CD4-positive, alpha-beta T cell treated with Interleukin-10 for 1 hour (primary cell): Measurements from ENCODE around the gene RAB22A.

Source experiments
- DNase-seq: peaks from one replicate; pipeline ENCODE4 v3.0.0-alpha.2; 2020

The RAB22A gene, protein sequence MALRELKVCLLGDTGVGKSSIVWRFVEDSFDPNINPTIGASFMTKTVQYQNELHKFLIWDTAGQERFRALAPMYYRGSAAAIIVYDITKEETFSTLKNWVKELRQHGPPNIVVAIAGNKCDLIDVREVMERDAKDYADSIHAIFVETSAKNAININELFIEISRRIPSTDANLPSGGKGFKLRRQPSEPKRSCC

DNA sequence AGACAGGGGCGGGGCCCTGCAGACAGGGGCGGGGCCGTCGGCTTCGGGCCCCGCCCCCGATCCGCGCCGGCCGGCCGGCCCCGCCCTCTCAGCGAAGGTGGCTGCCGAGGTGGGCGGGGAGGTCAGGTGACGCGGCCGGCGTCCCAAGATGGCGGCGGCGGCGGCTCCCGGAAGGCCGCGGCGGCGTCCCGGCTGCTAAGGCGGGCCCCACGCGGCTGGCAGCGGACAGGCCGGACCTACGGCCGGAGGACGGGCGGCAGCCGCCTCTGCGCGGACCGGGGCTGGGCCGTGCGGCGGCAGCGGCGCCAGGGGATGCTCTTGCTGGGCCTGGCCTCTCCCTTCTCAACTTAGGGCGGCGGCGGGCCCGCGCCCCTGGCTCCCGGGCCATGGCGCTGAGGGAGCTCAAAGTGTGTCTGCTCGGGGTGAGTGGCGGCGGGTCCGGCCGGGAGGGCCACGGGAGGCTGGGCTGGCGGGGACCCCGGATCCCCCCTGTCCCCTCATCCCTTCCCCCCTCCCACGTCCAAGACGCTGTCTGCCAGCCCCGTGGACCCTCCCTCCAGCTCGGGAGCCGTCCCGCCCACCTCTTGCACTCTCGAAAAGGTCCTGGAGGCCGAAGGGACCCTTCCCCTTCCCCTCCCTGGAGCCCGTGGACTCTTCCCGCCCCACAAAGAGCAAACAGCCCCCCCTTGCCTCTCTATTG, at the start of gene RAB22A:
RAB22A (plus strand) TSS at position 125 of the 700 bp plus-strand sequence; CDS start at position 387, 262 bp downstream.
- peak; percentile 81 for DNase-seq

DNA sequence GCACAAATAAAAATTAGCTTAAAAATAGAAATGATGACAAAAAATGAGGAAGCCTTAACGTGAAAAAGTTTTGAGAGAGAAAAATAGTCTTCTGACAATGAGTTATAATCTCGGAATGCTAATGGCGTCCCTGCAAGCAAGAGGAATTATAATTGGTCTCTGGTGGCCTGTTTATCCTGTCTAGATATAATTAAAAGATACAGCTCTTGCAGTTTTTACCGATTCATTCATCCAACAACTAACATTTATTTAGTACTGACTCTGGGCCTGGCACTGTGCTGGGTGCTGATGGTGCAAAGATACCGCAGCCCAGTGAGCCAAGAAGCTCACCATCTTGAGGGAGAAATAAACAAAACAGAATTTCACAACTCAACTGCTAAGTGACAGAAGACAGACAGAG, 49.5 kb upstream of the RAB22A start:
- no peak for DNase-seq

DNA sequence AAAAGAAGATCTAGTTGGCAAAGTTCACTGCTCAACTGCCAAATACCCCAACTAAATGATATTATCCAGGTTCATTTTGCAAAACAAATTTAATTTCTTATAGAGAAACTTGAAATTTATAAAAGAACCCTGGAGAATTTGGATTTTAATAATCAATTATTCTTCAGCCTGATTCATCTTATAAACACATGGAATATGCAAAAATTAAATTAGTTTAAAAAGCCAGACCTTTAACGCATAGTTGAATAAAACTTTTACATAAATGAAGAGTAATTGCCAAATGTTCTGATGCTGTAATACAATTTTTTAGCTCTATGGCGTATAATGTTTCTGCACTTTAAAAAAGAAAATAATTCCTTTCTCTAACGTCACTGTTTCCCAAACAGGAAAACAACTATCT, 47.9 kb upstream of the RAB22A start:
- no peak for DNase-seq

DNA sequence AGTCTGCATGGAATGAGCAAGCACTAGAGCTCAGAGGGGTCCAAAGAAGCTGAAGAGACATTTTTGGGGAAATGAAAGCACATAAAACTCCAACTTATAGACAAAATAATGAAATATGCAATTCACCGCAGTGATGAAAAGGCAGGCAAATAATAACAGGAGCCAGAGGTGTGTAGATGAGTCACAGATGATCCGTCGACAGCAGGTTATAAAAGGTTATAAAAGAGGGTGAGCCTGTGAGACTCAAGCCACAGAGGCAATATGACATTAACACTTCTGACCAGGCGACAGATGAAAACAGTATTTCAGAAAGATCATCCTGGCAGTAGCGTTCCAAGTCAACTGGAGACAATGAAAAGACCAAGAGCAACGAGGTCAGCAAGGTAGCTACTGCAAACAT, 45.2 kb upstream of the RAB22A start:
- DNase-seq: no peak

DNA sequence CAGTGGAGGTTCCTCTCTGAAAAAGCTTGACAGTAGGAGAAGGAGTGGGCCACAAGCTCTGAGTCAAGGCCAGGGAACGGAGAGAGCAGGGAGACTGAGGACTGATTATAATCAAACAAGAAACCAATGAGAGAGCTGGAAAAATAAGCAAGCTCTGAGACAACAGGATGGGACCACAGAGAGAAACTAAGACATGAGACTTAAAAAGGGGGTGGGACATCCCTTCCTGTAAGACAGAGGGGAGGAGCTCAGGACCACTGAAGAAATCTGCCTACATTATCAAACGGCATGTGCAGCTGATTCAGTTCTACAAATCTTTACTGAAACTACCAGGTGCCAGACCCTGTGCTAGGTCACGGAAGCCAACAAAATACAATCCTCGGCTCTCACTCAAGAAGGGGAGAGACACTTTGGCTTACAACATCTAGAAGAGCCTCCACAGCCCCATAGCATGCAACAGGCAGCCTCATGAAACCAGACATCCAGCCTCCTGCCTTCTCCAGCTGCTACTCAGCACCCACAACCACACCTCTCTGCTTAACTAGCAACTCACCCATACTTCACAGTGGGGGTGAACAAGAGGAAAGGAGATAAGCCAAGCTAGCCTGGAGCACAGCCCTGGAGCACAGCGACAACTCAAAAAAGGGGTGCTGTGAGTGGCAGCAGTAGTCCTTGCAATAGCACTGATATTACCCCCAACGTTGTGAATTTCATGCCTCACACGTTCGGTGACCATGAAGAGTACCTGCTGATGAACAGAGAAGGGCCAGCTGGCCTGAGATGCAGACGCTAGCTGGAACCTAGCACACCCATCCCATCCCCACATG, 41.9 kb upstream of the RAB22A start:
- DNase-seq: no peak

DNA sequence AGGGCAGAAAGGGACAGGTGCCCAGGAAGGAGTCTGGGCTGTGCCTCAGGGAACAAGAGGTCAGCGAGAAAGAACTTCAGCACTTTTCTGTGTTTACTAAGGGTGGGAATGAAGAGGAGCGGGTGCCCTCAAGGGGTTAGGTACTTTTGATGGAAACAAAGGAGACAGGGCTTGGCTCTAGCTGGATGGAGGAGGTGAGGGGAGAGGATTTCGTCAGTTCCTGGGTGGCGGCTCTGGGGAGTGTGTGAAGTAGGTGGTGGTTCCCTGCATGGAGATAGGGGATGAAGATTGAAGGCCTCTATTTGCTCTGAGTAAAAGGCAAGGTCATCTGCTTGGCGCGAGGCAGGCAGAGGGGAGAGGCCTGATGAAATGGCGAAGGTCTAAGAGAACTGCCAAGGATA, 41.1 kb upstream of the RAB22A start:
- no peak for DNase-seq

DNA sequence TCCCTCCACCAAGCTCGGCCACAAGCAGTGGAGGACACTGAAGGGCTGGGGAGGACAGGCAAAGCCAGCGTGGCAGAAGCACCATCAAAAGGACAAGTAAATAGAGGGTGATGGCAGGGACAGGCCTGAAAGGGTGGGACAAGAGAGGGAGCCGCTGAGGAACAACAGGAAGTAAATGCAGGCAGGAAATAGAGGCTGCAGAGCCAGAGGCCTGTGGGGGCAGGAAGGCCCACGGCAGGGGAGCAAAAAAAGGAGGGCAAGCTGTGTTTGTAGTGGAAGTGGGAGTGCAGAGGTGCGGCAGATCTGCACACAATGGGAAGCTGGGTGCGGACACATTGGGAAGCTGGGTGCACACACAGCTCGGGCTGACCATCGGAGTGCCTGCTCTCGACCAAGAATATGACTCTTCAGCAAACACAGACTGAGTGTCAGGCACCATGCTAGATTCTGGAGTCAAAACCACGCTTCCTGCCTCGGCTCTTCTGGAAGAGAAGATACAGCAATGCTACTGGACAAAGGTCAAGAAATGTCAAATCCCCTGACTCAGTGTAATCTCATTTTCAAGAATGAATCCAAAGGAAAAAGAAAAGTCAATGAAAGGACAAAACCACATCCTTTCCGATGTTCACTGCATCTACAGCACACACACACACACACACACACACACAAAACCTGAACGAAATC, 40.4 kb upstream of the RAB22A start:
- no peak for DNase-seq

DNA sequence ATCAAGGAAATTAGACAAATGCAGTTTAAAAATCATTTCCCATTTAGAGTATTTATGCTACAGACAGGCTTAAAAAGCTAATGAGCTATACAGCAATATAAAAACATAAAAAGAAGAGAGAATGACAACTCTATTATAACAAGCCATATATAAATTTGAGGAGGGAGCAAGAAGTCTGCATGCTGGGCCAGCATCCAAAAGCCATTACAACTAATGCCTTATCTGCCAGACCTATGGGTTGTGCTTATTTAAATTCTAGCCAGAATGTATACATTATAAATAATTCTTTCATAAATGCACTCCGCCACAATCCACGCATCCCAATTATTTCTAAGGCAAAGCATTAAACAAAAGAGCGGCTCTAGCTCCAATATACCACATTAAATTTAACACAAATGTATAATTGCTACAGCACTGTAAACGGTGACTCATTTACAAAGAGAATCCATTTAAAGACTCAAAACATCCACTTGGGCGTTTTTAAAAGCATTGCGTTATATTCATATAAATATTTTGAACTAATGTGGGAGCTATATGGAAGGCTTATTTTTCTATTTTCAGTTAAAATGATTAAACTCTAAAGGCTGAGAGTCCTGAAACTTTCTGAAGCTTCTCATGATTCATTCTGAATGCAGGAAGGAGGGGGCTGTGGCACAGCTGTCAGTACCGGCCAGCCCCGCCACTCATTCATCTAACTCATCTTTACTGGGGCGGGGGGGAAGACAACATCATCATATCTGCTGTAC, 37.7 kb upstream of the RAB22A start:
- no peak for DNase-seq

DNA sequence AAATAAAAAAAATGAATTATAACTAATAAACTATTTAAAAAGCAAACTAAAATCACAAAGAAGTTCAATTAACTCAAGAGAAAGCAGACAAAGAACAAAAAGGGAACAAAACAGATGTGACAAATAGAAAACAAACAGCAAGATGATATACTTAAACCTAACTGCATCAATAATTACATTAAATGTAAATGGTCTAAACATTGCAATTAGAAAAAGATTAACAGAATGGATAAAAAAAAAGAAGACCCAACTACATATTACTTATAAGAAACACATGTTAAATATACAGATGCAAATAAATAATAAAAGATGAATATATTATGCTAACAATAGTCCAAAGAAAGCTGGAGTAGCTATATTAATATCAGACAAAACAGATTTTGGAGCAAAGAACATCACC, 35.1 kb upstream of the RAB22A start:
- no peak for DNase-seq

DNA sequence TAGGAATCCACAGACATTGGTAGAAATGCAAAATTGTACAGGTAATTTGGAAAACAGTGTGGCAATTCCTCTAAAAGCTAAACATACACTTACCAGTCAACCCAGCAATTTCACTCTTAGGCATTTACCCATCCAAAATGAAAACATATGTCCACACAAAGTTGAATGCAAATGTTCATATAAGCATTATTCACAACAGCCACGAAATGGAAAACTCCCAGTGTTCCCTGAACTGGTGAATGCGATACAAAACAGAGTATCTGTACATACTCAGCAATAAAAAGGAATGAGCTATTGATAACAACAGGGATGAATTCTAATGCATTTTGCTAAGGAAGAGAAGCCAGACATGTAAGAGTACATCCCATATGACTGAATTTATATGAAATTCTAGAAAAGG, 32.4 kb upstream of the RAB22A start:
- no peak for DNase-seq

DNA sequence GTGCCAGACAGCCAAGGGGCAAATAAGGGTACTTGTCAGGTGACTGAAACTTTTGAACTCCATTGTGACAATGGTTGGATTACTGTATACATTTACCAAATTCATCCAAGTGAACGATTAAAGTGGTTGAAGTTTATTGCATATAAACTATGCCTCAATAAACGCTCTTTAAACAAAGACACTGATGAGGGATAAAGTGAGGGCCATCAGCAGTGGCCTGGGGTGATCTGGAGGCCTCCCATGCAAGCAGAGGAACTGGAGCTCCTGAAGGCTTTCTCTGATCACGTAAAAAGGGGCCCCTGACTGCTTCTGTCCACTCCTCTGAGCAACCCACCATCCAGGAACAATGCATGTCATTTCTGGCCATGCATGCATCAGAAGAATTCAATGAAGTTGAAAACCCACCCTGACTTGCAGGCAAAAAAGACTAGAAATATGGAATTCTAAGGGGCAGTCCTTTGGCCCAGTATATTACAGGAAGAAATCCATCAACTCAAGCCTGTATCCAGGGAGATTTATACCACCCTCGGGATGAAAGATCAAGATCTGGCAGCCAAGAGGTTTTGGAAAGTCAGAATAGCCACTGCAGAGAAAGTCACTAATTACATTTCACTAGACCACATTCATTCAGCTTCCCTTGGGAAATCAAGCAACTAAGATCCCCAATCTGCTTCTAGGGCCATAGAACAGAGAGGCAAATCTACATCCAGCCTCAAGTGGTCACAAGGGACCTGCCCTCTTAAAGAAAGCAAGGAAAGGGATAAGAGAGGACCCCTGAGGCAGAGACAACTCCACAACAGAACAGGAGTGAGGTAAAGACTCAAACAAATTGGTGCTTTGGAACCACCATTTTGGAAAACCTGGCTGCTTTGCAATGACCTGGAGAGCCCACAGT, 31.7 kb upstream of the RAB22A start:
- no peak for DNase-seq

DNA sequence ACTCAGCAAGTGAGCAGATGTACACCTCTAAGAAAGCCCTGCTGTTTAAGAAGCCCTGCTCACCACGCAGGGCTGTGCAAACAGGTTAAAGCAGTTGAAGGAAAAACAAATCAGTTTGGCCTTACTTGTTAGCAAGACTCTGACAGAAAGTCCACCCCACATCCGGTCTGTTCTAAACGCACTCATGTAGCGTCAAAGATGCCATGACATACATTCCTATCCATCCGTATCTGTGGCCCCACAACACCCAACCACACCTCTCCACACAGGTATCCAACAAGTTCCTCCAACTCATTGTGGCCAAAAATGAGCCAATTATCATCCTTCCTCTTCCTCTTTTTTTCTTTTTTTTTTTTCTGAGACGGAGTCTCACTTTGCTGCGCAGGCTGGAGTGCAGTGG, 22.8 kb upstream of the RAB22A start:
- no peak for DNase-seq

DNA sequence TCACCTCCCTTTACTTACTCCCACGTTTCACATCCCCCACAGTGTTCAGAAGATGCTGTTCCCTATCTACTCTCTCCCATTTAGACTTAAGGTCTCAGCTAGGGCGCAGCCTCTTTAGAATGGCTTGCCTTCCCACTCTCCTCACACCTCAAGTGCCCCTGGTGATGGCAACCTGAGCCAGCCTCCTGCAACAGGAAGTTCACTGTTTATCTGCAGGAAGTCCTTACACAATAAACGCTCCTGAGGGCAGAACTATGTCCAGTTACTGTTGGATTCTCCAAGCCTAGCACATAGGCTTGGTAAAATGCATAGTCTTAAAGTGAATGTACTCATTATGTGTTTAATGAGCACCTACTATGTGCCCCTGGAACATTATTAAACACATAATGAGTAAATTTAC, 21.9 kb upstream of the RAB22A start:
- DNase-seq: no peak

DNA sequence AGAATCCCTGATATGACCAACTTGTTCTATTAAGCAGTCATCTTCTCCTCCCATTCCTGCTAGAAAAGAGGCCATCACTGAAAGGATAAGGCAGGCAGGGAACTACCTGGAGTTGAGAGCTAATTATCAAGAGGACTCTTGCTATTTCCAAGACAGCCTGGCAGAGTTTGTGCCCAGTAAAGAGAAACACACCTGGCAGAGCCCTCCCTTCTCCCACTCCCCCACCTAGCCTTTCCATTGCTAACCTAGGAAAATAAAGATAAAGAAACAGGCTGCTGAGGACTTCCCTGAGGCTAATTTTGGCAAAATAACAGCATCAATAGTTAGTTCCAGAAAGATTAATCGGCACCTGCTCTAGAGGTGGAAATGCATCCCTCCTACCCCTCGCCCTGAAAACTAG, 20.4 kb upstream of the RAB22A start:
- DNase-seq: no peak

DNA sequence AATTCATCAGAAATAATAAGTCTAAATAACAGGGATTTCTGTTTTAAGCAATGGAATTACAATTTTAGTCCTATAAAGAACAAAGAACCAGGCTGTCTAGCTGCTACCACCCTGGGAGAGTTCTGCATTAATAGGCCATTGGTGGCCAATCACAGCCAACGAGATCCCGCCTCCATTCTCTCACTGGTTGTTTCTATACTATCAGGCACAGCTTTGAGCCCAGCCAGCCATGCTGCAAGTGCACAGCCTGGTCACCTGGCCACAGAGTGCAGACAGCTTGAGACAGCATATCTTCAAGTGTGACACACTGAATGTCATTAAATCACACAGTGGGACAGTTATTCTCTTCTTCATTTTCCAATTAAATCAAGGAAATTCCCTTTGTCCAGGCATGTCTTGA, 16.1 kb upstream of the RAB22A start:
- DNase-seq: no peak

DNA sequence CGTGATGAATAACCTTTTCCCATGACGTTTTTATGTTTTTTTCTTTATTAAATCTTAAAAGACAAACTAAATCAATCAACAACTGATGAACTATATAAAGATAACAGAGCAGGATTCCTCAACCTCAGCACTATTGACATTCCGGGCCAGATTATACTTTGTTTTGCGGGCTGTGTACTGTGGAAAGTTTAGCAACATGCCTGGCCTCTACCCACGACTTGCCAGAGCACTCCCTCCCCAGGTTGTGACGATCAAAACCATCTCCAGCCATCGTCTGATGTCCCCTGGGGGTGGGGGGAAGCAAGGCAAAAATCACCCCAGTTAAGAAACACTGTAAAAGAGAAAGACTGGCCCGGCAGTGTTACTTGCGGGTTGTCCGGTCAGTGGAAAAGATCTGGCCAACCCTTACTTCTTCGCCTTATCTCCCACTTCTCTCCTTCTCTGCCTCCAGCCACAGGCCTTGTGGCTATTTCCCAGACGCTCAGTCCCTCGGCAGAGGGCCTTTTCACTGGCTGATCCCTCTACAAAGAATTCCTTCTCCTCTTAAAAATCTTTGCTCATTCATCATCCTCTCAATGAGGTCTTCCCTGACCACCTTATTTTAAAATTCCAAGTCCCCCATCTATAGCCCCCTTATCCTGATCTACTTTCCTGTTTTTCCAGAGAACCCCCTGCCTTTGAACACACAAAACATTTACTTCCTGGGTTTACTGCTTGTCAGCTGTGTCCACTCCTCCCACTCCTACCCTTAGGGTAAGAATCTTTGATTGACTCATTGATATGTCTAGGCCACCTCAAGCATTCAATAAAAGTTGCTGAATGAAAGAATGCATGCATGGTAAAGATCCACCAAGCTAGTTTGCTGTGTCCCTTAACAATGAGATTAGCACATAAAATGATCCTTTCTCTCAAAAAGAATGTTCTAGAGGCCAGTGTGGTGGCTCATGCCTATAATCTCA, 14.7 kb upstream of the RAB22A start:
- no peak for DNase-seq

DNA sequence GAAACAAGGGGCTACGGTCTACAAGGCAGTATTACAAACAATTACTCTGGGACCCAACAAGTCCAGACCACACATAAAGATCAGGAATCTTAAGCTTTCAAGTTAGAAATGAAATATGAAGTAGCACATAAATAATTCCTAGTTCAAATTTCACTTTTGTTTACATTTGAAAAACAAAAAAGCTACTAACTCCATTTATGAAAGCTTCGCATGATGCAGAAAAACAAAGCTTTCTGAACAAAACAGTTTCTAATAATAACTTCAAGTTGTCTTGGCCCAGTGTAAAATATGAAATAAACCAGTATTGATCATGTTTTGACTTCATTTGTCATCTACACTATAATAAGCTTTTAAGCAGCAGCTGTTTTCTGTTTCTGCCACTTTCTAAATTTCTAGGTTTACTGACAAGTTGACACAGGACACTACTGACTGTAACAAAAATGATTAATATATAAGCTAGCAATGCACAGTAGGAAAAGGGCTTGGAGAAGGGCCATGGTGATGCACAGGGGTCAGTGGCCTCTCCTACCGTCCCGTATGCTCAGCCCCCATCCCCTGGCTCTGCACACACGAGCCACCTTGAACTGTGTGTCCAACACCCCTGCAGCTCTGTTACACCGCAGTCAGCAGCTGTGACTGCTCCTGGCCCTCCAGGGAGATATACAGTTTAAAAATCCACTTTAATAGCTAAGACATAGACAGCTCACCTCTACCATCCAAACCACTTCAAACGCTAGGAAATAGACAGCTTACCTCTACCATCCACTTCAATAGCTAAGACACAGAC, 13.3 kb upstream of the RAB22A start:
- no peak for DNase-seq

DNA sequence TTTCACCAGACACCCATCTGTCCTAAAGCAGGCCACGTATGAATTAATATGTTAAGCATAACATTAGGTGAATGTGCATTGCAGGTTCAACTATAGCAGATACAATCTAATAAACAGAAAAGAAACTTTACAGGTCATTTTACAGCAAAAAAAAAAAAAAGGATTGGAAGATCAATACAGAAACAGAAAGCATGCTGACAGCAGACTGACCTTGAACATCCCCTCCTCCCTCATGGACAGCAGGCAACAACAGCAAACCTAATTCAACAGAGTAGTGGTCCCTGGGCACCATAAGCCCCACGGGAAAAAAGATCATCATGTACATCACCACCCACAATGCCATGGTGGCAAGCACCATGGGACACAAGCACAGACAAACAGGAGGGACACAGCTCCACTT, 12.1 kb upstream of the RAB22A start:
- DNase-seq: no peak

DNA sequence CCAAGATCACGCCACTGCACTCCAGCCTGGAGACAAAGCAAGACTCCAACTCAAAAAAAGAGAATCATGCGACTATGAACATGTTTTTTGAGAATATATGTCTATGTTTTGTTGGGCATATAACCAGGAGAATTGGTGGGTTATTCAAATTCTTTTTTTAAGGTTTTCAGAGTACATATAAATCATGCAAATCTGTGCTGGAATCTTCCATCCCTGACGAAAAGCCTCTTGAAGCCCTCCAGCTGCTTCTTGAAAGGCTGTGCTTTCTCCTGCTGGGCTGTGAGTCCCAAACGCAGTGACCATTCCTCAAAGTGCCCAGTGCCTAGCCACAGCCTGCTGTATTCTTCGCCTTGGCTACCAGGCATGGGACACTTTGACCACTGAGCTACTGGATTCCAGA, 9.2 kb upstream of the RAB22A start:
- no peak for DNase-seq

DNA sequence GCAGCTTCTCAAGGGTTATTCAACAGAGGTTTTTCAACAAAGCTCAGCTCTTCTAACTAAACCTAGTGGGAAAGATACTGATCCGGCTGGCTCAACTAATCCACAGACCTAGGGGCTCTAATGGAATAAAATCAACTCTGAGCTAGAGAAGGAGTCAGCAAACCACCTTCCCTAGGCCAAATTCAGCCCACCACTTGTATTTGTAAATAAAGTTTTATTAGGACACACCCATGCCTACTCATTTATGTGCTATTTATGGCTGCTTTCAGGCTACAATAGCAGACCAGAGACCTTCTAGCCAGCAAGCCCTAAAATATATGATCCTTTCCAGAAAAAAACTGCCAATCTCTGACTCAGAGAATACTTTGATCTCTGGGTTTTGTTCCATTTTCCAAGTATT, 6.0 kb upstream of the RAB22A start:
- DNase-seq: no peak
